NB4 (cell line): ENCODE measurements around the gene CDHR1.
"Not testable (repeated sequence)": the region's sequence is repeated elsewhere in the genome, so short reads cannot be mapped to it uniquely, and the experiment has no call there.

Experiments
- DNase-seq: peaks from one replicate; pipeline ENCODE4 v3.0.0; 2010; ENCODE audit warnings: low read depth
- H3K4me3 ChIP-seq: one replicate; pipeline ENCODE4 v1.5.1; 2011; ENCODE audit warnings: mild to moderate bottlenecking, low read depth, low read length, moderate library complexity
- CTCF ChIP-seq: IDR thresholded peaks from one replicate; pipeline ENCODE4 v1.5.1; 2012; ENCODE audit warnings: low read depth, low read length
- MAX ChIP-seq: IDR thresholded peaks from 2 replicates; pipeline ENCODE4 v1.6.1; 2011; ENCODE audit warnings: low read depth, low read length
- MYC ChIP-seq: IDR thresholded peaks from 2 replicates; pipeline ENCODE4 v1.6.1; 2011; ENCODE audit warnings: low read depth, low read length
- POLR2A ChIP-seq: IDR thresholded peaks from 2 replicates; pipeline ENCODE4 v1.6.1; 2011; ENCODE audit warnings: mild to moderate bottlenecking; ENCODE audit not compliant: insufficient read length; ENCODE audit errors: extremely low read depth

CDHR1 gene

DNA sequence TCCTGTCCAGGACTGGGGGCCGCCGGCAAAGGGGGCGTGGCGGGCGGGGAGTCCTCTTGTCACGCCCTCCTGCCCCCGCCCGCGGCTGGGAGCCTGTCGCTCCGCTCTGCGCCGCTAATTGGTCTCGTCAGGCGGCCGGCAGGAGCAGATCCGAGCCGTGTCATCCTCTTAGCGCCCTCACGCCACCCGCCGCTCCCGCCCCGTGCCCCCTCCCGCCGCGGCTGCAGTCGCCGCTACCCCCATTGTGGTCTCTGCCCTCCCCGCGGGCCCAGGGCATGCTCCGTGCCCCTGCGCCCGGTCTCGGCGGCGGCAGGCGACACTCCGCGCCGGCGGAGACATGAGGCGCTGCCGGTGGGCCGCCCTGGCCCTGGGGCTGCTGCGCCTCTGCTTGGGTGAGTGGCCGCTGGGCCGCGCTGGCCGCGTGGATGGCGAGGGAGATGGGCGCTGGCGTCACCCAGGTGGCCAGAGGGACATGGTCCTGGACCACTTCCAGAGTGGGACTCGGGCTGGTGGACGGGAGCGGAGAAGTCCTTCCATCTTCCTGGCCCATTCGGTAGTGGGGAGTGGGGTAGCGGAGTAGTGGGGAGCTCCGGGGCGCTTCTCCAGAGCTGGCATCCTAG lies at the start of gene CDHR1:
Gene CDHR1 (plus strand): TSS at position 114 of the 620 bp plus-strand sequence. CDS start 224 bp downstream, at position 338.
- peak within 1 kb of the TSS; percentile 34 for H3K4me3 ChIP-seq
- TF ChIP-seq MAX, result no peak
- peak; percentile 61 for DNase-seq

DNA sequence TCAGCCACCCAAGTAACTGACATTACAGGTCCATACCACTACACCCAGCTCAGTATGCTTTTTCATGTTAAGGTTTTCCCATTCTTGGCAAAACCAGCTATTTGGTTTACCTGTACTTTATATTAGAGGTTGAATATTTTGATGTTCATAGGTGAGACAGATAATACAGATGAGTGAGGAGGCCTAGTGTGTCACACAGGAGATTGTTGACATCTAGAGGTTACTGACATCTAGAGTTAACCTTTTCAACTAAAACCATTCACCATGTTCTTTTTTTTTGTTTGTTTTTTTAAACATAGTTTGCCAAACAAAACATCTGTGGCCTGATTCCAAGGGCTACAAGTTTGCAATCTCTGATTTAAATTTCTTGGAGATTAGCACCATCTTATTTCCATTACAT lies 47.0 kb upstream of the CDHR1 start:
- no peak for DNase-seq
- no peak overlapping the region for H3K4me3 ChIP-seq
- TF ChIP-seq MYC (no peak), POLR2A (no peak), CTCF (no peak), MAX (no peak)

GRCh38 chr10:84148006-84148597 lies 46.2 kb upstream of the CDHR1 start:
- TF ChIP-seq CTCF, result peak; percentile 88
- DNase-seq, result peak; percentile 67
- H3K4me3 ChIP-seq, result not testable (repeated sequence)

GRCh38 chr10:84149854-84150253 lies 44.5 kb upstream of the CDHR1 start:
- TF ChIP-seq CTCF (no peak), MAX (no peak), MYC (no peak), POLR2A (no peak)
- no peak overlapping the region for H3K4me3 ChIP-seq
- DNase-seq, result no peak

- H3K4me3 ChIP-seq, result no peak overlapping the region
- no peak for TF ChIP-seq POLR2A
- TF ChIP-seq CTCF, result no peak
- TF ChIP-seq MAX, result no peak
- TF ChIP-seq MYC, result no peak
- no peak for DNase-seq
These were observed 41.6 kb upstream of the CDHR1 start for GRCh38 chr10:84152769-84153168.

- TF ChIP-seq MAX (no peak), MYC (peak; percentile 36; the same call in 1 of the 2 replicates)
- DNase-seq, result peak; percentile 57
- no peak overlapping the region for H3K4me3 ChIP-seq
These were observed 38.8 kb upstream of the CDHR1 start for GRCh38 chr10:84155521-84155920.

DNA sequence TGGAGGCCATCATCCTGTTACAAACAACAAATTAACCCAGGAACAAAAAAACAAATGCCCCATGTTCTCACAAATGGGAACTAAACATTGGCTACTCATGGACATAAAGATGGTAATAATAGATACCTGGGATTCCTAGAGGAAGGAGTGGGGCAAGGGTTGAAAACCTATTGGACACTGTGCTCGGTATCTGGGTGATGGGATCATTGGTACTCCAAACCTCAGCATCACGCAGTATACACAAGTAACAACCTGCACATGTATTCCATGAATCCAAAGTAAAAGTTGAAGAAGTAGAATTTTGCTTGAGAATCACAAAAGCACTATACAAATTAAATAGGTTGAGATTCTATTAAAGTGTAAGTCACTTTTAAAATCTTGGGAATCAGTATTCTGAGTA lies 38.3 kb upstream of the CDHR1 start:
- TF ChIP-seq MYC (no peak), MAX (no peak), POLR2A (no peak), CTCF (no peak)

More for the DNA sequence above, 38.3 kb upstream of the CDHR1 start:
- DNase-seq, result no peak
- no peak overlapping the region for H3K4me3 ChIP-seq
